ENCODE data around the gene GLYATL1. TPM values are rescaled to one million over a fixed set of nuclear protein-coding genes. Genes with fewer than 3 reads are reported as not detected.

The GLYATL1 gene
- total RNA-seq, 1 donor from 2014 or later: 2.0 TPM

DNA sequence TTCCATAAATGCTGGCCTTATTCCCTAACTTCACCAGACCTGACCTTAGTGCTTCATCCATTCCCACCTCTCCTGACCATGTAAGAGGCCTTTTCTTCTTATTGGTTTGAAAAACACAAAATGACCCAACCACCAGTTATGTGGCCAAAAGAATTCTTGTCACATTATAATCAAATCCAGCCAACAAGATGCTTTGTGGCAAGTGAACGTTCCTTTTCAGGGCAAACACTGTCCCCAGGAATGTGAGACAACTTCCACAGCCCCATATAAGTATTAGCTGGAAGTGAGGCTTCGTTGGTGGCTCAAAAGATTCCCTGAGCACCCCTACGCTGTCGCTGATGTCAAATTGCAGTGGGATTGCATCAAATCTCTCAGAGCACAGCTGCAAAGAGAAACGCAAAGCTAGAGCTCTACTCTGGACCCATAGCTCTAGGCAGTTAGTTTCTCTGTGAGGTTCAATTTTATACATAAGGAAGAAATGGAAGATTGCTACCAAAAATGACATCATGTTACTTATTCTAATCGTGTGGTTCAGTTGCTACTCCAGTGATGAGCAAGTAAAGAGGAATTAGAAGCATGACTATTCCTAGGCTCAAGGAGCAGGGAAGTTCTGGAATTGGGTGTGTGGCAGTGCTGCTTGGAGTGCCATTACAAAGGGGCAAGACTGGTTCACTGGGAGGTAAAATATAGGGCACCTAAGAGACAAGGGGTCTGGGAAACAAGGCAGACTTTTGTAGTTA lies 26.1 kb downstream of the GLYATL1 start:
- H3K27ac Mint-ChIP-seq (ENCODE audit: unreplicated experiment): no peak overlapping the region
- peaks cover 1% of the 10 kb centered on the region for H3K27me3 Mint-ChIP-seq (ENCODE audit: unreplicated experiment)
- H3K9me3 Mint-ChIP-seq (ENCODE audit: unreplicated experiment): no peaks in the 10 kb centered on the region
- H3K4me3 Mint-ChIP-seq (ENCODE audit: unreplicated experiment): no peak overlapping the region
- no peak for DNase-seq (ENCODE audit: low spot score)
- H3K36me3 Mint-ChIP-seq (ENCODE audit: low read depth, unreplicated experiment): peaks cover 19% of the 10 kb centered on the region
- H3K4me1 Mint-ChIP-seq (ENCODE audit: unreplicated experiment): peaks cover 8% of the 10 kb centered on the region
- no peak for TF ChIP-seq CTCF (IDR thresholded peaks at IDR 0.05; ENCODE audit: unreplicated experiment)

DNA sequence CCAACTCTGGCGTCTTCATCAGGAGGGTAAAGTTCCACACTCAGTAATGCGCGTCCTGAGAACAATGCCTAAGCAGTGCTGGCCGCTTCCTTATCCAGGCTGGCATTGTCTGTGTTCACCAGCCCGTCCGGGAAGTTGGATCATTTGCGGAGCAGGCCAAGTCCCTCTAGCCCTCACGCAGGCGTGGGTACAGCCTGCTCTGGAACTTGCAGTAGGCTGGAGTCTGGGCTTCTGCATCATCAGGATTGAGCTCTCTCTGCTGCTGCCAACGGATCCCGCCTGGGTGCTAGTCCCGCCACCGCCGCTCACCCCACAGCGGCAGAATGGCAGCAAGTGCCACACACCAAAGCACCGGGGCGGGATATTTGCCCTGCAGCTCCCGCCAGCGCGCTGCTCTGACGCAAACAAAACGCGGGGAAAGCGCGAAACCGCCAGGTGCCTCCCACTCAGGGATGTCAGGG lies 29.0 kb downstream of the GLYATL1 start:
- DNase-seq (ENCODE audit: low spot score): peak; percentile 12
- Mint-ChIP-seq H3K4me3 (ENCODE audit: unreplicated experiment) (no peak overlapping the region), H3K4me1 (ENCODE audit: unreplicated experiment) (no peaks in the 10 kb centered on the region), H3K27ac (ENCODE audit: unreplicated experiment) (no peak overlapping the region), H3K36me3 (ENCODE audit: low read depth, unreplicated experiment) (peaks cover 26% of the 10 kb centered on the region), H3K9me3 (ENCODE audit: unreplicated experiment) (peaks cover 2% of the 10 kb centered on the region), H3K27me3 (ENCODE audit: unreplicated experiment) (peaks cover 2% of the 10 kb centered on the region)
- TF ChIP-seq CTCF (IDR thresholded peaks at IDR 0.05; ENCODE audit: unreplicated experiment): no peak

GRCh38 chr11:58977470-58977869 lies 38.2 kb downstream of the GLYATL1 start:
- H3K4me3 Mint-ChIP-seq (ENCODE audit: unreplicated experiment): no peak overlapping the region
- peaks cover 6% of the 10 kb centered on the region for H3K9me3 Mint-ChIP-seq (ENCODE audit: unreplicated experiment)
- H3K27ac Mint-ChIP-seq (ENCODE audit: unreplicated experiment): no peak overlapping the region
- no peak for DNase-seq (ENCODE audit: low spot score)
- H3K36me3 Mint-ChIP-seq (ENCODE audit: low read depth, unreplicated experiment): peaks cover 11% of the 10 kb centered on the region
- no peaks in the 10 kb centered on the region for H3K4me1 Mint-ChIP-seq (ENCODE audit: unreplicated experiment)
- peaks cover 2% of the 10 kb centered on the region for H3K27me3 Mint-ChIP-seq (ENCODE audit: unreplicated experiment)
- no peak for TF ChIP-seq CTCF (IDR thresholded peaks at IDR 0.05; ENCODE audit: unreplicated experiment)

GRCh38 chr11:58979222-58979621 lies 39.9 kb downstream of the GLYATL1 start:
- Mint-ChIP-seq H3K36me3 (ENCODE audit: low read depth, unreplicated experiment) (peaks cover 3% of the 10 kb centered on the region), H3K27ac (ENCODE audit: unreplicated experiment) (no peak overlapping the region), H3K27me3 (ENCODE audit: unreplicated experiment) (no peaks in the 10 kb centered on the region), H3K4me3 (ENCODE audit: unreplicated experiment) (no peak overlapping the region), H3K4me1 (ENCODE audit: unreplicated experiment) (no peaks in the 10 kb centered on the region), H3K9me3 (ENCODE audit: unreplicated experiment) (no peaks in the 10 kb centered on the region)
- no peak for DNase-seq (ENCODE audit: low spot score)
- TF ChIP-seq CTCF (IDR thresholded peaks at IDR 0.05; ENCODE audit: unreplicated experiment): no peak

- no peaks in the 10 kb centered on the region for H3K9me3 Mint-ChIP-seq (ENCODE audit: unreplicated experiment)
- no peaks in the 10 kb centered on the region for H3K27me3 Mint-ChIP-seq (ENCODE audit: unreplicated experiment)
- no peaks in the 10 kb centered on the region for H3K4me1 Mint-ChIP-seq (ENCODE audit: unreplicated experiment)
- peaks cover 3% of the 10 kb centered on the region for H3K36me3 Mint-ChIP-seq (ENCODE audit: low read depth, unreplicated experiment)
- DNase-seq (ENCODE audit: low spot score): no peak
- H3K4me3 Mint-ChIP-seq (ENCODE audit: unreplicated experiment): no peak overlapping the region
- H3K27ac Mint-ChIP-seq (ENCODE audit: unreplicated experiment): no peak overlapping the region
- no peak for TF ChIP-seq CTCF (IDR thresholded peaks at IDR 0.05; ENCODE audit: unreplicated experiment)
Observed at GRCh38 chr11:58980159-58980843, 41.0 kb downstream of the GLYATL1 start.

Data from endothelial cell (in vitro differentiated cells).